Astrocyte (in vitro differentiated cells and primary cell): Measurements from ENCODE around the gene SGPL1. TPM values are rescaled to one million over a fixed set of nuclear protein-coding genes. Genes with fewer than 3 reads are reported as not detected.

Experiments used
- DNase-seq: peaks from one replicate; pipeline ENCODE4 v3.0.0-alpha.2; 2010; ENCODE audit warnings: low read depth
- FAIRE-seq: peaks from 2 replicates; lab custom pipeline; 2011; peaks lifted over from hg19 to GRCh38; lab: Jason Lieb, UNC
- H2AFZ ChIP-seq: 2 replicates; pipeline ENCODE4 v1.6.0; 2012; ENCODE audit warnings: low read depth, low read length, inconsistent platforms
- H3K27ac ChIP-seq: 2 replicates; pipeline ENCODE4 v1.5.1; 2011; ENCODE audit warnings: low read depth, low read length, inconsistent platforms
- H3K27me3 ChIP-seq: 2 replicates; pipeline ENCODE4 v1.6.0; 2011; ENCODE audit warnings: low read length, inconsistent platforms; ENCODE audit not compliant: insufficient read depth
- H3K36me3 ChIP-seq: 2 replicates; pipeline ENCODE4 v1.5.1; 2011; ENCODE audit warnings: low read length, inconsistent platforms; ENCODE audit not compliant: insufficient read depth
- H3K4me1 ChIP-seq: 2 replicates; pipeline ENCODE4 v1.5.1; 2011; ENCODE audit warnings: low read length, inconsistent platforms; ENCODE audit not compliant: insufficient read depth
- H3K4me2 ChIP-seq: 2 replicates; pipeline ENCODE4 v1.6.0; 2012; ENCODE audit warnings: low read length, inconsistent platforms
- H3K4me3 ChIP-seq: 2 replicates; pipeline ENCODE4 v1.5.1; 2011; ENCODE audit warnings: low read depth, mild to moderate bottlenecking, low read length, inconsistent platforms; ENCODE audit not compliant: insufficient read depth
- H3K79me2 ChIP-seq: 2 replicates; pipeline ENCODE4 v1.6.0; 2012; ENCODE audit warnings: mild to moderate bottlenecking, low read length, inconsistent platforms; ENCODE audit not compliant: insufficient read depth
- H3K9ac ChIP-seq: 2 replicates; pipeline ENCODE4 v1.6.0; 2012; ENCODE audit warnings: mild to moderate bottlenecking, low read length, inconsistent platforms
- H3K9me3 ChIP-seq: 2 replicates; pipeline ENCODE4 v1.5.1; 2012; ENCODE audit warnings: low read depth, mild to moderate bottlenecking, low read length, inconsistent platforms; ENCODE audit not compliant: insufficient read depth
- H4K20me1 ChIP-seq: 2 replicates; pipeline ENCODE4 v1.6.0; 2012; ENCODE audit warnings: low read length, inconsistent platforms; ENCODE audit not compliant: insufficient read depth
- H3K27ac Mint-ChIP-seq: one replicate; pipeline ENCODE4 v1.8.0; 2021; ENCODE audit warnings: mild to moderate bottlenecking, mixed read lengths; ENCODE audit not compliant: unreplicated experiment
- H3K27me3 Mint-ChIP-seq: one replicate; pipeline ENCODE4 v1.8.0; 2021; ENCODE audit warnings: low read depth, mixed read lengths; ENCODE audit not compliant: unreplicated experiment
- H3K36me3 Mint-ChIP-seq: one replicate; pipeline ENCODE4 v1.8.0; 2021; ENCODE audit warnings: low read depth, mixed read lengths; ENCODE audit not compliant: unreplicated experiment
- H3K4me1 Mint-ChIP-seq: one replicate; pipeline ENCODE4 v1.8.0; 2021; ENCODE audit warnings: low read depth, mixed read lengths; ENCODE audit not compliant: unreplicated experiment
- H3K4me3 Mint-ChIP-seq: one replicate; pipeline ENCODE4 v1.8.0; 2021; ENCODE audit warnings: mild to moderate bottlenecking, moderate library complexity, mixed read lengths; ENCODE audit not compliant: unreplicated experiment
- H3K9me3 Mint-ChIP-seq: one replicate; pipeline ENCODE4 v1.8.0; 2021; ENCODE audit warnings: mild to moderate bottlenecking, mixed read lengths; ENCODE audit not compliant: unreplicated experiment
- EZH2 ChIP-seq: IDR thresholded peaks from 2 replicates; pipeline ENCODE4 v1.6.1; 2012; ENCODE audit warnings: mild to moderate bottlenecking, low read length, inconsistent platforms; ENCODE audit not compliant: insufficient read depth
- total RNA-seq: library from RNA; stranded (reverse); gene quantifications from 2 replicates; pipeline ENCODE4 v1.2.1, GENCODE V29; 2021
- TF ChIP-seq, protein P1 (sequence below): IDR thresholded peaks from 2 replicates; pipeline ENCODE4 v1.5.1; 2011; ENCODE audit warnings: low read depth, mild to moderate bottlenecking, inconsistent platforms, low read length, moderate library complexity; ENCODE audit not compliant: insufficient read depth

Gene SGPL1
- total RNA-seq, 1 donor from 2014 or later = 101 TPM

GRCh38 chr10:70926226-70927000 is 110.7 kb downstream of the SGPL1 start:
- H3K79me2 ChIP-seq = no peaks in the 10 kb centered on the region
- H3K9me3 ChIP-seq = no peaks in the 10 kb centered on the region
- peaks cover 24% of the 10 kb centered on the region for H3K4me1 ChIP-seq
- H3K9ac ChIP-seq = no peak overlapping the region
- H3K4me3 ChIP-seq = no peak overlapping the region
- DNase-seq (no peak), FAIRE-seq (no peak)
- Mint-ChIP-seq H3K27me3 (peaks cover 59% of the 10 kb centered on the region), H3K4me3 (no peak overlapping the region), H3K9me3 (no peaks in the 10 kb centered on the region), H3K36me3 (no peaks in the 10 kb centered on the region), H3K27ac (no peak overlapping the region), H3K4me1 (peaks cover 13% of the 10 kb centered on the region)
- TF ChIP-seq, protein P1, sequence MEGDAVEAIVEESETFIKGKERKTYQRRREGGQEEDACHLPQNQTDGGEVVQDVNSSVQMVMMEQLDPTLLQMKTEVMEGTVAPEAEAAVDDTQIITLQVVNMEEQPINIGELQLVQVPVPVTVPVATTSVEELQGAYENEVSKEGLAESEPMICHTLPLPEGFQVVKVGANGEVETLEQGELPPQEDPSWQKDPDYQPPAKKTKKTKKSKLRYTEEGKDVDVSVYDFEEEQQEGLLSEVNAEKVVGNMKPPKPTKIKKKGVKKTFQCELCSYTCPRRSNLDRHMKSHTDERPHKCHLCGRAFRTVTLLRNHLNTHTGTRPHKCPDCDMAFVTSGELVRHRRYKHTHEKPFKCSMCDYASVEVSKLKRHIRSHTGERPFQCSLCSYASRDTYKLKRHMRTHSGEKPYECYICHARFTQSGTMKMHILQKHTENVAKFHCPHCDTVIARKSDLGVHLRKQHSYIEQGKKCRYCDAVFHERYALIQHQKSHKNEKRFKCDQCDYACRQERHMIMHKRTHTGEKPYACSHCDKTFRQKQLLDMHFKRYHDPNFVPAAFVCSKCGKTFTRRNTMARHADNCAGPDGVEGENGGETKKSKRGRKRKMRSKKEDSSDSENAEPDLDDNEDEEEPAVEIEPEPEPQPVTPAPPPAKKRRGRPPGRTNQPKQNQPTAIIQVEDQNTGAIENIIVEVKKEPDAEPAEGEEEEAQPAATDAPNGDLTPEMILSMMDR = no peak
- no peak for TF ChIP-seq EZH2
- no peak overlapping the region for H3K27ac ChIP-seq
- no peak overlapping the region for H3K4me2 ChIP-seq
- H2AFZ ChIP-seq = no peak overlapping the region
- peaks cover 13% of the 10 kb centered on the region for H3K27me3 ChIP-seq
- peaks cover 3% of the 10 kb centered on the region for H4K20me1 ChIP-seq
- H3K36me3 ChIP-seq = no peaks in the 10 kb centered on the region

GRCh38 chr10:70927189-70927943 is 111.6 kb downstream of the SGPL1 start:
- Histone ChIP-seq H3K9me3 (no peaks in the 10 kb centered on the region), H2AFZ (no peak overlapping the region), H3K4me1 (peaks cover 25% of the 10 kb centered on the region), H3K27me3 (peaks cover 8% of the 10 kb centered on the region), H3K4me2 (peak overlapping the region; percentile 41), H3K9ac (no peak overlapping the region), H3K36me3 (no peaks in the 10 kb centered on the region), H3K27ac (no peak overlapping the region), H4K20me1 (peaks cover 3% of the 10 kb centered on the region), H3K4me3 (no peak overlapping the region), H3K79me2 (no peaks in the 10 kb centered on the region)
- Mint-ChIP-seq H3K4me1 (peaks cover 17% of the 10 kb centered on the region), H3K4me3 (no peak overlapping the region), H3K36me3 (no peaks in the 10 kb centered on the region), H3K27ac (peak overlapping the region; percentile 60), H3K9me3 (no peaks in the 10 kb centered on the region), H3K27me3 (peaks cover 52% of the 10 kb centered on the region)
- TF ChIP-seq EZH2 = no peak
- TF ChIP-seq, protein P1 = no peak
- DNase-seq = peak; percentile 67
- no peak for FAIRE-seq
